ENCODE data around the gene CACNB4.

CACNB4 gene

GRCh38 chr2:152078662-152079061, 20.2 kb downstream of the CACNB4 start:
- H3K4me3 ChIP-seq (ENCODE audit: control insufficient read depth, low read depth, low read length): no peak overlapping the region
- DNase-seq (ENCODE audit: low read depth): no peak
- TF ChIP-seq CTCF (IDR thresholded peaks at IDR 0.05; ENCODE audit: control insufficient read depth, insufficient read depth, low read depth, low read length, missing control alignments): no peak

- H3K4me3 ChIP-seq (ENCODE audit: control insufficient read depth, low read depth, low read length): no peak overlapping the region
- no peak for TF ChIP-seq CTCF (IDR thresholded peaks at IDR 0.05; ENCODE audit: control insufficient read depth, insufficient read depth, low read depth, low read length, missing control alignments)
- no peak for DNase-seq (ENCODE audit: low read depth)
These were observed 20.8 kb downstream of the CACNB4 start for GRCh38 chr2:152078023-152078422.

- H3K4me3 ChIP-seq (ENCODE audit: control insufficient read depth, low read depth, low read length): no peak overlapping the region
- no peak for DNase-seq (ENCODE audit: low read depth)
- peak; percentile 2 for TF ChIP-seq CTCF (IDR thresholded peaks at IDR 0.05; ENCODE audit: control insufficient read depth, insufficient read depth, low read depth, low read length, missing control alignments)
These were observed 23.3 kb downstream of the CACNB4 start for GRCh38 chr2:152075461-152076050.

GRCh38 chr2:152072011-152072410, 26.8 kb downstream of the CACNB4 start:
- H3K4me3 ChIP-seq (ENCODE audit: control insufficient read depth, low read depth, low read length): no peak overlapping the region
- DNase-seq (ENCODE audit: low read depth): no peak
- no peak for TF ChIP-seq CTCF (IDR thresholded peaks at IDR 0.05; ENCODE audit: control insufficient read depth, insufficient read depth, low read depth, low read length, missing control alignments)

GRCh38 chr2:152071518-152071917, 27.3 kb downstream of the CACNB4 start:
- no peak overlapping the region for H3K4me3 ChIP-seq (ENCODE audit: control insufficient read depth, low read depth, low read length)
- DNase-seq (ENCODE audit: low read depth): no peak
- no peak for TF ChIP-seq CTCF (IDR thresholded peaks at IDR 0.05; ENCODE audit: control insufficient read depth, insufficient read depth, low read depth, low read length, missing control alignments)

- TF ChIP-seq CTCF (IDR thresholded peaks at IDR 0.05; ENCODE audit: control insufficient read depth, insufficient read depth, low read depth, low read length, missing control alignments): no peak
- DNase-seq (ENCODE audit: low read depth): no peak
- H3K4me3 ChIP-seq (ENCODE audit: control insufficient read depth, low read depth, low read length): no peak overlapping the region
These were observed 27.8 kb downstream of the CACNB4 start for GRCh38 chr2:152071092-152071491.

GRCh38 chr2:152068226-152068625, 30.6 kb downstream of the CACNB4 start:
- TF ChIP-seq CTCF (IDR thresholded peaks at IDR 0.05; ENCODE audit: control insufficient read depth, insufficient read depth, low read depth, low read length, missing control alignments): no peak
- DNase-seq (ENCODE audit: low read depth): no peak
- H3K4me3 ChIP-seq (ENCODE audit: control insufficient read depth, low read depth, low read length): no peak overlapping the region
